ENCODE data around the gene PXYLP1.
"Not testable (repeated sequence)": the region's sequence is repeated elsewhere in the genome, so short reads cannot be mapped to it uniquely, and the experiment has no call there.

The PXYLP1 gene

DNA sequence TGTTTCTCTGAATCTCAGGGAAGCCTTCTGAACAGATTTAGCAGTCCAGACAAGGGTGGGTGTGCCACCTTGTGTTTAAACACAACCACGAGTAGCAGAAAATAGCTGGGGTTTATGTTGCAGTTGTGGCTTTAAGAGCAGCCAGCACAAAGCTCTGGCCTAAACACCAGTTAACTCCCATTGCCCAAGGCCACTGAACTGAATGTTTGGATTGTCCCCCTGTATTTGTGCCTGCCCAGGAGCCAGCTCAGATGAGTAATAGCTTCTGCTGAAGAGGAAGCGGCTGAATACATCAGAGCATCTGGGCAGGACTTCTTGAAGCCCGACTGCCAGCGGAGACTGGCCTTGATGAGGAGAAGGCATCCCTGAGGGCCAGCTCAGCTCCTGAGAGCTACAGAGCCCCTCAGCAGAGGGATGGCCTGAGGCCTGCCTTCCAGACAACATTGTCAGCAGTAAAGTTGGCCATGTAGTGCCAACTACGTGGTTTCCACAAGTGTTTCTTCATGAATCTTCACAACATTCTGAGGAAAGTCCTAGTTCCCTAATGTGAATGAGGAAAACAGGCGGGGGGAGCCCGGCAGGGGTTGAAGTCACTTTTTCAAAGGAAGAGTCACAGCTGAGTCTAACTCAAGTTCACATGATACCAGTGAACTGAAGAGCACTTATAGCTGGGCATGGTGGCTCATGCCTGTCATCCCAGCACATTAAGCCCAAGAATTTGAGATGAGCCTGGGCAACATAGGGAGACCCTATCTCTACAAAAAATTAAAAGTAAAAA lies 70.9 kb downstream of the PXYLP1 start:
- peak; percentile 95 for DNase-seq

DNA sequence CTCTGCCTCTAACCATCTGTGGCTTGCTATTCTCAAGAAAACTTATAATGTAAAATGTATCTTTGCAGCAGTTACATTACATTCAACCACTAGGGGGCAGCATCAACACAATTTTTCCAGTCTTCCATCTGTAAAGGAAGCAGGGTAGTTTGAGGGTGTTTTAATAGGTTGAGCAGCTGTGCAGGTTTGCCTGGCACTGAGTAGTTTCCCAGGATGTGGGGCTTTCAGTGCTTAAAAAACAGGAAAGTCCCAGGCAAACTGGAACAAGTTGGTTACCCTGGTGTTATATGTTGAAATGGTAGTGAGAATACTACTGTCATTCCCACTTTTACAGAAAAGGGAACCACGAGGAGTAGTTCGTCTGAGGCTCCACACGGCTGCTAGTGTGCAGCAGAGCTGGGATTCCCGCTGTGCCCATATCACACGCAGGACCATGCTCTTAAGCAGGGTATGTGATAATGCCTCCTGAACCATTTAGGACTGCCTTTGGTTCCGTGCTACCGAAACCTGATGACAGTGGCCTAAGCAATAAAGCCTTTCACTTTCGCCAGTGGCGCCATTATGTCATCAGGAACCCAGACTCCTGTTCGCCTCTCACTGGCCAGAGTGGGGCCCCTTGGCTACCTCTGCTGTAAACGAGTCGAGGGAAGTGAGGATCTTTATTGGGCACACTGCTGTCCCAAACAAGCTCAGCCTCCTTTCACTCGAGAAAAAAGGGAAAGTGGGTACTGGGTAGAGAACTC lies 72.0 kb downstream of the PXYLP1 start:
- DNase-seq, result peak; percentile 89

DNA sequence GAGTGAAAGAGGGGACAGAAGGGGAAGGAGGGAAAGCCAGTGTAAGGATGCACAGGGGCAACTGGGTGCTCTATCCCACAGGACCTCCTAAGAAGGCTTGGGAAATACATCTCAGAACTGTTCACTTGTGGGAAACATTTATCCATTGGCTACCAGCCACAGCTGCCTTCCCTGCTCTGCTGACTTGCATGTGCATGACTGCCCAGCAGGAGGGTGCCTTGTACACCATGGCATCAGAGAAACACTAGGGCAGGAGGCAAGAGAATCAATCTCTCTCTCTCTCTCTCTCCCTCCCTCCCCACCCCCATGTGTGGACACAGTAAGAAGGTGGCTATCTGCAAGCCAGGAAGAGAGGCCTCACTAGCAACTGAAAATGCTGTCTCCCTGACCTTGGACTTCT lies 73.8 kb downstream of the PXYLP1 start:
- no peak for DNase-seq

DNA sequence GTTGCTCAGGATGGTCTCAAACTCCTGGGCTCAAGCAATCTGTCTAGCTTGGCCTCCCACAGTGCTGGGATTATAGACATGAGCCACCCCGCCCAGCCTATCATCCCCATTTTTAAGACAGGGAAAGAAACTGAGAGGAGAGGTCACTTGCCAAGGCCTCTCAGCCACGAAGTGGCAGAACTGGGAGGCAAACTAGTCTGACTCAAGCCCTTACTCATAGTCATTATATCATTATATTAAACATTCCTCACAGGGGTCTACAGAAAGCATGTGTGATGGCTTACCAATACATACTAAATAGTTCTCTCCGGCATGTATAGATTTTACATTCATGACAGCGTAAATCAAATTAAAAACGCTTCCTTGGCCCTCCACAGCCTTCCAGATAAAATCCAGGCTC lies 74.7 kb downstream of the PXYLP1 start:
- no peak for DNase-seq

DNA sequence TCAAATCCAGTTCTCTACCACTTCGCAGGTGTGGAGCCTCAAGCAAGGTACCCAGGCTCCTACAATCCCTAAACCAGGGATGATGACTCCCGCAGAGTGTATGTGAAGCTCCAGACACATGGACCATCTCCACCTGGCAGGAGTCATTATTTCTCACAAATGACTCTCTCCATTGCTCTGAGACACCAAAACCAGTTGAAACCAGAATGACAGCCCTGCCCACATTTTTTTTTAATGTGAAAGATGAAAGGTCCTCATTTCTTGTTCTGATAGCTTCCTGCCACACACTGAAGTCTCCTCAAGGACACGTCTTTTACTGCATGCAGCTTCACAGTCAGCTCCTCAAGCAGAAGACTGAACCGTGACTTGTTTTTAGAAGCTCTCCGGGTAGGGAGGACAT lies 75.3 kb downstream of the PXYLP1 start:
- no peak for DNase-seq

DNA sequence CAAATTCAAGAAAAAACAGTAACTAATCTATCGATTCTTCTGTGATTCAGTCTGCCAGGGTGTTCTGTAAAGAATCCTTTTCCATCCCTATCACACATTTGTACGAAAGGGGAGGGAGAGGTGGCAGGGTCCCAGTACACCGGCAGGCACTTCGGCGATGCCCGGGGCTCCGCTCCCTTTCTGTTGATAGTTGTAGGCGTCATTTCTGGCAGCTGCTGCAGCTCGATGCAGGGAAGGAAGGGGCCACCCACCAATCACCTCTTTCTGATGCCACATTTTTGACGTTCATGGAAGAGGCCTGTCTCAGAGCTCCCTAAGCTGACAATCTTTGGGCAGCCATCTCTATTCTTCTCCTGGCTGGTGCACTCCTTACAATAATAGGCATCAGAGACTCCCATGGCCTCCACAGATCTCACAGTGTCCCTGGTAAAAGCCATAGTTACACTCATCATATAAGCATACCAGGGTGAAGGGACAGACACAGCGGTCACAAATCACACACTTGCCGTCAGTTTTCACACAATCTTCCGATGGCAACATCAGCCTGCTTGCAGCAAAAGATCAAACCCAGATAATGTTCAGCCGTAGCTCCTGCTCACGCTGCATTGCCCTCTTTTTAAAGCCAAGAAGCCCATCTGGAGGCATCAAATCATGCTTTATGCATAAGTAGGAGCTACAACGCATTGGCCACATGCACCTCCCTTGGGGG lies 75.9 kb downstream of the PXYLP1 start:
- DNase-seq, result no peak

DNA sequence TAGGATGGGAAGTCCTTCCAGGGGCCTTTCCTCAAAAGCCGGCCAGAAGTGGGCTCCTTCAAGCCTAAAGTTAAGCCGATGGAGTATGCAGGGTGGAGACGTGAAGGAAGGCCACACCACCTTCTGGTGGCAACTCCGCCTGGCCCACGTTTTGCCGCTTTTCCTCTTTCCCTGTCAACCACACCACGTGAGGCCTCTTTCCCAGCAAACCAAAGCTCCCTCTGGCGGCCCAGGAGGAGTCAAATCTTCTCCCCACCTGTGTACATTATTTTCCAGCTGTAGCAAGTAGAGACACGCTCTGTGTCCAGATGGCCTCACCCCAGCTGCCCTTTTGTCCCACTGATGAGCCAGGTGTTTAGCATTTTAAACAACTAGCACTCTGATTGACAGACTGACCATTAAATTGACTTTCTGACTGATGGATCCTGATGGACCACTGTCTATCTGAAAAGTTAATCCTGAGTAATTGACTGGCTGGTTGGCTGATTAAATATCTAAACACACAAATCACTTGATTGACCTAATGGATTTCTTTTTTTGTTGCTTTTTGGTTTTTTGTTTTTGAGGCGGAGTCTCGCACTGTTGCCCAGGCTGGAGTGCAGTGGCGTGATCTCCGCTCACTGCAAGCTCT lies 77.1 kb downstream of the PXYLP1 start:
- peak; percentile 46 for DNase-seq

DNA sequence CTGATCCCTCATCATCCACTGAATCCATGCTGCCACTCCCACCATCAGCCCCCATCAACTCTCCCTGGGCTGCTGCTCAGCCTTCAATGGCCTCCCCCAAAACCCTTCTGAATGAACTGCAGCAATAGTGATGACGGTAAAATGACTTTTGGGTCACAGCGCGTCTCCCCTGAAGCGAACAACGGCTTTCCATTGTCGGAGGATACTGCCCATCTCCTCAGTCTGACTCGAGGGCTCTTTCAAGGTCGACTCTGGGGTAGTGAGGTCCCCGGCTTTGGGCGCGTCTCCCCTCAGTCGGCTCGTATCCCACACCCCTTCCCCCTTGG lies 79.5 kb downstream of the PXYLP1 start:
- DNase-seq, result no peak

DNA sequence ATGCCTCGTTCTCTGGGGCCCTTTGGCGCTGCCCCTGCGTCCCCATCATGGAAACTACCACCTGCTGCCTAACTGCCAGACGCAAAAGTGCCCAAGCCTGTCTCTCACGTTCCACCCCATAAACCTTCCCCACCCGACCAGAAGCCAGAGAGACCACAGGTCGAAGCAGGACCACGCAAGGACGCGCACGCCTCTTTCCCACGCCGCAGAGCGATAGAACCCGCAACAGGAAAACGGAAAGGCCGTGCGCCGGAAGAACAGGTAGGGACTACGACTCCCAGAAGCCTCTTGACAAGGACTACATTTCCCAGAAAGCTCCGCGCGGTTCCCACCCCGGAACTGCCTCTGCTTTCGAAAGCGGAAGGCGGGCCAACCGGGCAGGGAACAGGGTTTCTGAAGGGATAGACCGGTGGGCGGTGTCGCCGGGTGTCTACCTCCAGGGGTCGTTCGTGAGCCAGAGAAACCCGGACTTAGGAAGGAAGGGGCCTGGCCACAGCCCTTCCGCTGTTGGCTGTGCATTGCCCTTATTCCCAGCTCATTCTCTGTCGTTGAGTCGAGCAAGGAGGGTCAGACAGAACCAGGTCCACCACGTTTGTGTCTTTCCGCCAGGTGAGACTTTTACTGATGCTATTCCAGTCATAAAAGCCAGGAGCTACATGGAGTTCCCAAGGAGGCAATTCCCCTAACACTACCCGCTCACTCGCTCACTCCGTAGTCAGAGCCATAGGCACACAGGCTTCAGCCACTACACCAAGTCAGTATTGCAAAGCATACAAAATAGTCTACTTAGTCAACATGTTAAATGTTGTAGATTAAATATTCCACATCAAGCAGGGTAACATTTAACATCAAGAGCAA lies 80.1 kb downstream of the PXYLP1 start:
- DNase-seq, result peak; percentile 99

DNA sequence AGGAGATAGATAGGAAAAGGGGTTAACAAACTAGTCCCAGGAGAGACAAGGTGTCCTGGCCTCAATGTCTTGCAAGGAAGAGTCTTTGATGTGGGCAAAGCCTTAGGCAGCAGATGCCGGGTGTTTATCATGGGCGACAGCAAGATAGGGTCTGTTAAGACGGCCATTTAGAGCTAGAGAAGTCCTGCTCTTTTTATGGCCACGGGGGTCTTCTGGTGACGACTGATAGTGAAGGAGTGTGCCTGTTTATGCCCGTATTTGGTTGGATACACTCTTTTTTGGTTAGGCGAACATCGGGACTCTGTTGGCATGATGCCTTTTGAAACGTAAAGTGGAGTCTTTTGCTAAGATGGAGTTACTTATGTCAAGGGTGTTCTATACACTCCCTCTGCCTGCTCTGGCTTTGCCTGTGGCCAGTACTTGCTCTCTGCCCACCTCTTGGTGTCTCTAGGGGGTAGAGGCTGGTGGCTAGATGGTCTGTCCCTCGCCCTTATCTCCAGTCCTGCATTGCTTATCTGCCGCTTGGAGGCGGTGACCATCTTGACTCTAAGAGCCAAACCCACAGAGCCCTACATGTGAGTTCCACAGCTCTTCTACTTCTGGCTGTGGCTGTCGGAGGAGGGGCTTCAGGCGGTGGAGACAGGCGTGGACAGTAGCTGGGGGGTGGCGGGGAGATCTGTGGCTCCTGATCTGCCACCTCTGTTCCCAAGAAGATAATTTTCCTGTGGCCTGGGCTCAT lies 80.9 kb downstream of the PXYLP1 start:
- no peak for DNase-seq

DNA sequence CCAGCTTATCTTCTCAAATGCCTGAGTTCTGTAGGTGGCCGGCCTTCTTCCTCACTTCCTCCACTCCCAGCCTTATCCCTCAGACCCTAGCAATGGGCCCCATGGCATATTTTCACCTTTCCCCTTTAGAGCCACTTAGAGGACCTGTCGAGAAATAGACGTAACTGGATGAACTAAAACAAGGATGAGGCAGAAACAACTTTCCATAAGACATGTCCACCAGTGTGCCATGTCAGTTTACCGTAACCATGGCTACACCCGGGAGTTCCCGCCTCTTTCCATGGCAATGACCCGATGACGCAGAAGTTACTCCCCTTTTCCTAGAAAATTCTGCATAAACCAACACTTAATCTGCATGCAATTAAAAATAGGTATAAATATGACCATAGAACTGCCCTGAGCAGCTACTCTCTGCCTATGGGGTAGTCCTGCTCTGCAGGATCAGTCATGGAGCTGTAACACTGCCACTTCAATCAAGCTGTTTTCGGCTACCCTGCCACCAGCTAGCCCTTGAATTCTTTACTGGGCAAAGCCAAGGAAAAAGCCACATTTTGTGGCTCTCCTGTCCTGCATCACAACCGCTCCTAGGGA lies 81.6 kb downstream of the PXYLP1 start:
- no peak for DNase-seq

DNA sequence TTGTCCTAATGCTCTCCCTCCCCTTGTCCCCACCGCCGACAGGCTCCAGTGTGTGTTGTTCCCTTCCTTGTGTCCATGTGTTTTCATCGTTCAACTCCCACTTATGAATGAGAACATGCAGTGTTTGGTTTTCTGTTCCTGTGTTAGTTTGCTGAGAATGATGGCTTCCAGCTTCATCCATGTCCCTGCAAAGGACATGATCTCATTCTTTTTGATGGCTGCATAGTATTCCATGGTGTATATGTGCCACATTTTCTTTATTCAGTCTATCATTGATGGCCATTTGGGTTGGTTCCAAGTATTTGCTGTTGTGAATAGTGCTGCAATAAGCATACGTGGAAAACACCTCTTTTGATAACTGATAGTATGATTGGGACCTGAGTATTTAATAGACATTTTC lies 82.8 kb downstream of the PXYLP1 start:
- not testable (repeated sequence) for DNase-seq

DNA sequence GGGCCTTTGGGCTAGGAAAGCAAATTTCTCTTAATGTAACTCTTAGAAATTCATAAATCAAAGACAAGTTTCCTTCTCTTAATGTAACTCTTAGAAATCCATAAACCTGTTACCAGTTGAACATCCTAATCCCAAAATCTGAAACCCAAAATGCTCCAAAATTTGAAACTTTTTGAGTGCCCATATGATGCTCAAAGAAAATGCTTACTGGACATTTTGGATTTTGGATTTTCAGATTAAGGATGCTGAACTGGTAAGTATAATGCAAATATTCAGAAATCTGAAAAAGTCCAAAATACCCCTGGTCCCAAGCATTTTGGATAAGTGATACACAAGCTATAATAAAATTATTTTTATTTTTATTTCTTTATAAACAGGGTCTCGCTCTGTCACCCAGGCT lies 85.2 kb downstream of the PXYLP1 start:
- no peak for DNase-seq

DNA sequence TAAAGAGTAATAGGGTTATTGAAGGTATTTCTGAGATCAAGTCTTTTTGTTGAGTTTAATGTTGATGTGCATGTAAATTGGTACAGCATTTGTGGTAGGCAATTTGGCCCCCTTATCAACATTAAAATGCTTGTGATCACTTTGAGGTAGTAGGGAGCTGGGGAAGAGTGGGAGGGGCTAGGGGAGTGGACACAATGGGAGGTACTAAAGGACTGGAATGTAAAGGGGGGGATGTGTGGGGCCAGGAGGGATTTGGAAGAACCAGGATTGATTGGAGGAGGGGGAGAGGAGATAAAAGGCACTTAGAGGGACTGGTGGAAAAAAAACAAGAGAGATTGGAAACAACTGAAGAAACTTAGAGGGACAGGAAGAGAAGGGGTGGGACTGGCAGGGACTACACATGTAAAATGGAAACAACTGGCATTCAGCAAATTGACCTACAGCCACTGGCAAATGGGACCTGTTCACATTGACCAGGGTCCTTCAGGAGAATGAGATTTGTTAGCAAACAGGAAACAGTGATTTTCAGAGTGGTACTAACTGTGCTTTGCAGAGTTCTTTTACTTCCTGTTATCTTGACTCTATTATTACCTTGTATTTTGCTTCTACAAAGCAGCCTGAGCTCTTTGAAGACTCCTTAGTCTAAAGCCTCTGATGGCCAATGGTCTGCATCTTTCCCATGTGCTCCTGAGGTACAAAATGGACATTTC lies 88.9 kb downstream of the PXYLP1 start:
- no peak for DNase-seq

DNA sequence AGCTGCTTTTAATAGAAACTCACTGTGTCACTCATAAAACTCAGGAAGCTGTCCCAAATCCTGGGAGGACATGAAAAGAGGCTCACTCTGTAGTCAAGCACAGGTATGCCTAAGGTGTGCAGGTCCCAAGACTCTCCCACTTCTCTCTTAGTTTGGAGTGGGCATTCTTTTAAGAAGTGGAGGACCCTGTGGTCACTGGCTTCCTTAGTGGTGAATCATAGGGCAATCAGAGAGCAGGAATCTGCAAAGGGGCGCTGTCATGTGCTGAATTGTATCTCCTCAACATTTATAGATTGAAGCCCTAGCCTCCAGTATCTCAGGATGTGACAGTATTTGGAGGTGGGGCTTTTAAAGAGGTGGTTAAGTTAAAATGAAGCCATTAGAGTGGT lies 89.5 kb downstream of the PXYLP1 start:
- no peak for DNase-seq

DNA sequence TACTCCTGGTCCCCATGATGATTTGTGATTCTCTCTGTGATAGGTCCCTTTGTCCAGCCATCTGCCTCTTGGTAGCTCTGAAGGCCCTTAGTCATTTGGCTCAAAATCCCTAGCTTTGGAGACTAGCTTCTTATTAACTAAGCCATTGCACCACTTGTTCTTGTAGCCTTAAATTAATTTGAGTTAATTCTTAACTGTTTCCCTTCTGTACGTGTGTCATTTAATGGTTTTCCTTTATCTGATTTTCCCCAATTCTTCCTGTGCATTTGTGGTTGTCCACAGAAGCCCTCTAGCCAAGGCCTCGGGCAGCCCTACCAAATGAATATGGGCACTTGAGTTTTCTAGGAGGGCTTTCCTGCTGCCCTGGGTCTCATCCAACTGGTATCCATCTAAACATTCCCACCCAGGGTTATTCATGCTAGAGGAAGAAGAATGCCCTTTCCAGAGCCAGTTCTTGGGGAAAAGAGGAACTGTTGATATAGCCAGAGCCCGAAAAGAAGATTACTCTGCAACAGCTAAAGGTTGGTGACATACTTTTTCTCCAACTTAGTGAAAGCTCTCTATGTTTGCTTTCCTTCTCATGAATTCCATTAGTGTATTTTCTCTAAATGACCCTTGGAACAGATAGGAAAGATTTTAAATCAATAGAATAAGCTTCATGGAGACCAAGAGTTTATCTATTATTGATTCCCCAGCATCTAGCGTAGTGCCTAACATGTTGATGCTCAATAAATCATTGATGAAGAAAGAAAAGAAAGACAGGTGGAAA lies 92.5 kb downstream of the PXYLP1 start:
- DNase-seq, result no peak

DNA sequence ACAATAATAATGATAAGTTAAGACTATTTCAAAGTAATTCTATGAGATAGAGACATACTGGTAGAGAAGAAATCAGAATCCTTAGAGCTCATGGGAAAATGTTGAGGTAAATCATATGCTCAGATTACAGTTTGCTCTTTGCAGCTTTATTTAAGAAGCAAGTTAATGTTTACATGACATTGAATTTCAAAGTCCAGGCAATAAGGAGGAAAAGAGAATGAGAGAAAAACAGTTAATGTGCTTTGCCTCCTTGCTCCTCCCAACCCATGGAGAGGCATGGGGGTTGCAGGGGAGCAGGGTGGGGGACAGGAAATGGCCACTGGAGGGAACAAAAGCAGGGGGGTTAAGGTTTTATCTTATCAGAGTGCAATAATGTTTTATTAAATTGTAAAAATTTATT lies 94.5 kb downstream of the PXYLP1 start:
- DNase-seq, result no peak

DNA sequence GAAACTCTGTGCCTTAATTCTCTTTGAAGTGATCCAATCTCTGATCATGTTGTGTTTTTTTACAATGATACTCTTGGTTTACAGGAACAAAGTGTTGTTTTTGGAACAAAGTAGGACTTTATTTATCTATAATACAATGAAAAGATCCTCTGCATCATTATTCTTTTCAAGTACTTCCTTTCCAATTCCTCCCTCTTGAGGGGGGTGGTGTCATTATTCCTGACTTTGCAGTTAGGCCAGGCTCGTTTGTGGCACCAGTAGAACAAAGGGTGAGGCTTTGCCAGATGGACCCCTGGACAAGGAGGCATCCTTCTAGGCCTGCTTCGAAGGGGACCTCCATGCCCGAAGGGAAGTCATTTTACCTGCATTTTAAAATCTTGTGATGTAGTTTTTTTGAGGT lies 95.0 kb downstream of the PXYLP1 start:
- DNase-seq, result no peak

DNA sequence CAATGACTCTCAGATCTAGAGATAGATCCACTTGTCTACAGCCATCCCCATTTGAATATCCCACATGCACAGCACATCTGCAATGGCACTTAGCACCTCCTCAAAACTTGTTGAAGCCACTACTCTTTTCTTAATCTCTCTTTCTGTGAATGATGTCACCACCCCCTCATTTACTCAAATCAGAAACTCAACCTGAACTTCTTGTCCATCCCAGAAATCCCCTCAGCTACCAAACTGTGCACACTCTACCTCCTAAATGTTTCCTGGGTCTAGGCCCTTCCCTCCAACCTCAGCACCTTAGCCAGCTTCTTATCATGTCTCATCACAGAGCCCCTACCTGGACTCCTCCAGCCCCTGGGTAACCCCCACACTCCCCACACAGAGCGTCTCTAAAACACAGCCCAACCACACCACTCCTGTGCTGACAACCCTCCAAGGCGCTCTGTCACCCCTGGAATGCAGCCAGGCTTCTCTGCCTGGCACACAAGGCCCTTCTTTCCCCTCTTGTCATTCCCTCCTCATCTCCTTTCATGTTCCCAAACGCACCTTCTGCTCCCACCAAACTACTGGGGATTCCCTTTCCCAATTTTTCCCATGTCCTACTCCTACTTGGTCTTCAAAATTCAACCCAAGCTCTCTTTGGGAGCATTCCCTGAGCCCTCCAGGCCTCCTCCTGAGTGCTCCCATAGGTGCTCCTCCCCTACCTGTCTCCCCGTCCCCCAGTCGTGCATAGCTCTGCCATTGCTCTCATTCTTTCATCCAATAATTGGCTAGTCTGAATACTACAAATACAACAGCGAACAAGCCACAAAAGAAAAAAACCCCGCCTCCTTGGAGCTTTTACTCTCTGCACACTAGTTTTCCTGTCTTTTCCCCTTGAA lies 96.9 kb downstream of the PXYLP1 start:
- DNase-seq, result no peak

All from suppressor macrophage treated with lipopolysaccharide for 4 hours (primary cell).